Large intestine (tissue), 3 donors: ENCODE measurements around the gene MAGOH. TPM values are rescaled to one million over a fixed set of nuclear protein-coding genes. Genes with fewer than 3 reads are reported as not detected.

ENCODE experiments used
- DNase-seq, 2 donors: peaks; one replicate each; pipeline versions ENCODE4 v3.0.0 to v3.0.0-alpha.2; 2013
- H3K27ac ChIP-seq: one replicate; pipeline ENCODE4 v1.5.1; 2013; ENCODE audit warnings: low read length
- H3K27me3 ChIP-seq: 2 replicates; pipeline ENCODE4 v1.6.1; 2013; ENCODE audit warnings: low read length; ENCODE audit not compliant: control insufficient read depth, insufficient read depth
- H3K36me3 ChIP-seq: 2 replicates; pipeline ENCODE4 v1.6.1; 2013; ENCODE audit warnings: low read length; ENCODE audit not compliant: control insufficient read depth, insufficient read depth
- H3K4me1 ChIP-seq: one replicate; pipeline ENCODE4 v1.6.1; 2013; ENCODE audit warnings: low read length; ENCODE audit not compliant: control insufficient read depth, insufficient read depth
- H3K4me3 ChIP-seq: one replicate; pipeline ENCODE4 v1.5.1; 2013; ENCODE audit warnings: low read length
- H3K9me3 ChIP-seq: one replicate; pipeline ENCODE4 v1.6.1; 2013; ENCODE audit warnings: mild to moderate bottlenecking, low read depth, low read length, moderate library complexity; ENCODE audit not compliant: control insufficient read depth
- WGBS: methylation state at CpG from one replicate; pipeline ENCODE4 v1.1.5; 2013; ENCODE audit warnings: low lambda C conversion rate; ENCODE audit not compliant: insufficient coverage; 5-methylcytosine and 5-hydroxymethylcytosine counted together
- polyA plus RNA-seq: library from polyadenylated mRNA; unstranded; fragments of 120-200 nt; gene quantifications from one replicate; pipeline ENCODE4 v1.2.1, GENCODE V29; 2013

Gene MAGOH
- polyA plus RNA-seq, 1 donor: 74.3 TPM

DNA sequence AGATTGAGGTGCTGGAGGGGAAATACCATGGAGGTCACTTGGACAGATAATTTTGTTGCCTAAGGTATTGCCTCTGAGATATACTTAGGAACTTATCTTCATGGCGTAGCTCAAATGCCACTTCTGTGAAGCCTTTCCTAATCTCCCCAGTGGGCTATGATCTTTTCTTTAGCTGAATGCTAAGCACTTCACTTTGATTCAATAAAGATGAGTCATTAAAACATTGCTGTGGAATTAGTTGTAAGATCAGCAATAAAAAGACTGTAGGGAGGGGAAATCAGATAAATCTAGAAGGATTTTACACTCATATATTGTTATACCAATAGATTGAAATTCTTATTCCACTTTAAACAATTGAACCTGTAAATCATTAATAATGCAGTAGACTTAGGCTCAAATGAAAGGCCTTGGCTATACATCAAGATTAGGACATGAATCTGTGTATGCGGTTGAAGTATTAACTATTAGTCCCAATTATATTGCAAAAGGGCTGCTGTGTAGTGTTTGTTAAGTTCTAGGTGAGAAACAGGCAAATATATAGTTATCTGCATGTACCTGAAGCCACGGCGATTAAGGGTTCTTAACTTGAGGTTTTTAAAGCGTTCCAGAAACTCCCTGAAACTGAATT is 19.2 kb upstream of the MAGOH start:
- Histone ChIP-seq H3K9me3 (no peaks in the 10 kb centered on the region), H3K27ac (peak overlapping the region; percentile 13), H3K4me3 (no peak overlapping the region), H3K27me3 (no peaks in the 10 kb centered on the region), H3K36me3 (no peaks in the 10 kb centered on the region), H3K4me1 (peaks cover 16% of the 10 kb centered on the region)
- WGBS: 49% methylated on average over 2 of the region's 5 CpGs
- DNase-seq: peak in 1 of 2 donors; percentile 35

GRCh38 chr1:53256511-53257453 is 18.5 kb upstream of the MAGOH start:
- Histone ChIP-seq H3K27me3 (no peaks in the 10 kb centered on the region), H3K4me3 (no peak overlapping the region), H3K27ac (peak overlapping the region; percentile 13), H3K36me3 (no peaks in the 10 kb centered on the region), H3K4me1 (peaks cover 16% of the 10 kb centered on the region), H3K9me3 (no peaks in the 10 kb centered on the region)
- peak in 1 of 2 donors; percentile 23 for DNase-seq
- WGBS: no CpG with 5 or more reads among the region's 11 CpGs

- Histone ChIP-seq H3K4me1 (peaks cover 16% of the 10 kb centered on the region), H3K4me3 (no peak overlapping the region), H3K27ac (no peak overlapping the region), H3K36me3 (no peaks in the 10 kb centered on the region), H3K27me3 (no peaks in the 10 kb centered on the region), H3K9me3 (no peaks in the 10 kb centered on the region)
- no CpG with 5 or more reads among the region's 4 CpGs for WGBS
- no peak for DNase-seq
Observed at GRCh38 chr1:53255031-53255430, 16.7 kb upstream of the MAGOH start.

DNA sequence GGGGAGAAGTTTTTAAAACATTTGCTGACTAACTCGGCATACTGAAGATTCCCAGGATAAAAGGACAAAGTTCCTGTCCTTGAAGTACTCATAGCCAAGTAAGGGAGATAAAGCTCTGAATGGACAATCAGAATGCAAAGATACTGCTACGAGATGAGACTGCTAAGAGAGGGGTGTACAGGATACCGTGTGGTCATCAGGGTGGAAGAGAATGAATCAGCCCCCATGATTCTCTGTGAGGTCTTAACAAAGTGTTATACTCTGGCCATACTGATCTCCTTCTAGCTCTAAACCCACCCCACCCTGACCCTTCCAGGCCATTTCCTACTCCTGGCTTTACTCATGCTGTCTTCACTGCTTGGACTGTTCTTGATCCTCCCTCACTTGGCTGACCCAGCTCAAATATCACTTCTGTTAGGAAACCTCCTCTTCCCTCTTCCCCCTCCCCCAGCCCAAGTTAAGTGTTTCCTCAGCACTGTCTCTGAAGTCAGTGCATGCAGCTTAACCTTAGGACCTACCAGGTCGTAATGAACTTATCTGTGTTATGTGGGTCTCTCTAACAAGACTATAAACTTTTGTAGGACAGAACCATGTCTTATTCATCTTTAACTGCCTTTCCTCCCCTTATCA is 15.8 kb upstream of the MAGOH start:
- Histone ChIP-seq H3K27me3 (no peaks in the 10 kb centered on the region), H3K9me3 (no peaks in the 10 kb centered on the region), H3K4me1 (peaks cover 24% of the 10 kb centered on the region), H3K27ac (peak overlapping the region; percentile 60), H3K36me3 (no peaks in the 10 kb centered on the region), H3K4me3 (no peak overlapping the region)
- peak in 1 of 2 donors; percentile 46 for DNase-seq
- no CpG with 5 or more reads among the region's 4 CpGs for WGBS

- Histone ChIP-seq H3K36me3 (no peaks in the 10 kb centered on the region), H3K27ac (no peak overlapping the region), H3K9me3 (no peaks in the 10 kb centered on the region), H3K4me3 (no peak overlapping the region), H3K27me3 (no peaks in the 10 kb centered on the region), H3K4me1 (peaks cover 21% of the 10 kb centered on the region)
- no peak for DNase-seq
- 100% methylated on average over 4 of the region's 4 CpGs for WGBS
Observed at GRCh38 chr1:53250325-53250724, 12.0 kb upstream of the MAGOH start.

DNA sequence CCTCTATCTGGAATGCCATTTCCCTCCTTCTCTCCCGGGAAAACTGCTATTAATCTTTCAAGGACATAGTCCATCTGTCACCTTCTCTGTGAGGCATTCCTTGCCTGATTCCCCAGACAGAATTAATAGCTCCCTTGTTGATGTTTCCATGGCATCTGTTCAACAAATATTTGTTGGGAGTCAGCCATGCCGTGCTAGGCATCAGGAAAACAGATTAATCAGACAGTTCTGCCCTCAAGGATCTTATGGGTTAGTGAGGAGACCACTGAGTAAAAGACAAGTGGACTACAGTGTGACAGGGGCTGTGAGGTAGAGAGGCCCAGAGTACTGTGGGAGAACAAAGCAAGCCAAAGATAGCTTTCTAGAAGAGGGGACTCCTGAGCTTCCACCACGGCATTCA is 11.4 kb upstream of the MAGOH start:
- Histone ChIP-seq H3K36me3 (no peaks in the 10 kb centered on the region), H3K4me1 (peaks cover 21% of the 10 kb centered on the region), H3K4me3 (no peak overlapping the region), H3K27me3 (no peaks in the 10 kb centered on the region), H3K27ac (no peak overlapping the region), H3K9me3 (no peaks in the 10 kb centered on the region)
- peak; percentile 54 to 78 for DNase-seq
- 0% methylated on average over 1 of the region's 3 CpGs for WGBS

DNA sequence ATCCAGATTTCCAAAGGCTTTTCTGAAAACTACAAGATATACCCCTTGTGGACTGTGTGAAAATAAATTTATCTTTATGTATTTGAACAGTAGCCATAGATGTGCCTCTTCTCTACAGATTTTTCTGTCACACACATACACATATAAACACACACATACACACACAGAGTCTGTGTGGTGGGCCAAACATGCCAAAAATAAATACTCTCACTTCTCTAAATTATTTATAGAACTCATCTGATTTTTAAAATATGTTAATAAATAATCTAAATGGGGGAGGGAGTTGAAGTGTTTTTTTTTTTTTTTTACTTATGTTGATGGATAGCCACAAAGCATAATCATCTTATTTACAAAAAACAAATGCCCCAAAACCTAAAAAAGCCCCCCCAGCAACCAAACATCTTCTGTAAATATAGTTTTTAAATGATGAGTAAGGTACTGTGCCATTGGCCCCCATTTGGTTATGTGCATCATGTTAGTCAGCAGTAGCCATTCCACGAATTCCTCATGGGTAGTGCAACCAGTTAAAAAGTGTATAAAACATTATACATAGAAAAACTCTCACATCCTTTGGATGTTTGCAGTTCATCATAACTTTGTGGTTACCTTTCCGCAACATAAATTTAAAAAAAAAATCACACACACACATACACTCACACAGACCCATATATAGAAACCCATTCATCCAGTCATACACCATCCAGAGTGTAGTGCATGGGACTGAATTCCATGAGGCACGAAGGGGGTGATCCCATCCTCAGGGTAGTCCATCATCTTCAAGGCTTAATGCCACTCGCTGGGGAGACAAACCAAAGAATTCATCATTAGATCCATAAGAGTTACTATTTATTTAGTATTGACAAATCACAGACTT is 8.2 kb upstream of the MAGOH start:
- H3K27ac ChIP-seq: no peak overlapping the region
- no peaks in the 10 kb centered on the region for H3K9me3 ChIP-seq
- H3K4me3 ChIP-seq: no peak overlapping the region
- no CpG with 5 or more reads among the region's 4 CpGs for WGBS
- H3K27me3 ChIP-seq: no peaks in the 10 kb centered on the region
- peaks cover 14% of the 10 kb centered on the region for H3K4me1 ChIP-seq
- DNase-seq: no peak
- no peaks in the 10 kb centered on the region for H3K36me3 ChIP-seq

- Histone ChIP-seq H3K4me1 (peaks cover 6% of the 10 kb centered on the region), H3K27ac (no peak overlapping the region), H3K27me3 (no peaks in the 10 kb centered on the region), H3K9me3 (no peaks in the 10 kb centered on the region), H3K36me3 (no peaks in the 10 kb centered on the region), H3K4me3 (no peak overlapping the region)
- peak in 1 of 2 donors; percentile 54 for DNase-seq
- no CpG with 5 or more reads among the region's 4 CpGs for WGBS
Observed at GRCh38 chr1:53244141-53244540, 5.8 kb upstream of the MAGOH start.

GRCh38 chr1:53242381-53242780 is 4.1 kb upstream of the MAGOH start:
- Histone ChIP-seq H3K27me3 (no peaks in the 10 kb centered on the region), H3K36me3 (no peaks in the 10 kb centered on the region), H3K4me3 (no peak overlapping the region), H3K4me1 (peaks cover 3% of the 10 kb centered on the region), H3K9me3 (no peaks in the 10 kb centered on the region), H3K27ac (no peak overlapping the region)
- WGBS: 77% methylated on average over 4 of the region's 4 CpGs
- no peak for DNase-seq

GRCh38 chr1:53241828-53242227 is 3.5 kb upstream of the MAGOH start:
- WGBS: 90% methylated on average over 2 of the region's 2 CpGs
- Histone ChIP-seq H3K27me3 (no peaks in the 10 kb centered on the region), H3K27ac (no peak overlapping the region), H3K4me3 (no peak overlapping the region), H3K4me1 (peaks cover 7% of the 10 kb centered on the region), H3K36me3 (no peaks in the 10 kb centered on the region), H3K9me3 (no peaks in the 10 kb centered on the region)
- no peak for DNase-seq
